GM23248 (cell line): Measurements from ENCODE around the gene CIPC. TPM values are rescaled to one million over a fixed set of nuclear protein-coding genes. Genes with fewer than 3 reads are reported as not detected.

Source experiments
- DNase-seq: peaks from one replicate; pipeline ENCODE4 v3.0.0-alpha.2; 2015
- H2AFZ ChIP-seq: fragments of 200-600 bp; sonication (generic); 2 replicates; pipeline ENCODE4 v1.6.1; 2016; ENCODE audit warnings: antibody characterized with exemption
- H3F3A ChIP-seq: fragments of 200-600 bp; sonication (generic); 2 replicates; pipeline ENCODE4 v1.6.1; 2016; ENCODE audit warnings: mild to moderate bottlenecking, antibody characterized with exemption, mixed run types; ENCODE audit not compliant: insufficient read depth
- H3K27ac ChIP-seq: fragments of 200-600 bp; sonication (generic); 2 replicates; pipeline ENCODE4 v1.5.1; 2016; ENCODE audit warnings: mild to moderate bottlenecking
- H3K27me3 ChIP-seq: fragments of 200-600 bp; sonication (generic); replicated peaks from 2 replicates; pipeline ENCODE4 v1.6.1; 2016; ENCODE audit warnings: mild to moderate bottlenecking; ENCODE audit not compliant: insufficient read depth
- H3K36me3 ChIP-seq: fragments of 200-600 bp; sonication (generic); 2 replicates; pipeline ENCODE4 v1.6.1; 2016; ENCODE audit warnings: low read depth, mild to moderate bottlenecking
- H3K4me1 ChIP-seq: fragments of 200-600 bp; sonication (generic); 2 replicates; pipeline ENCODE4 v1.6.1; 2016; ENCODE audit warnings: mild to moderate bottlenecking; ENCODE audit not compliant: insufficient read depth
- H3K4me2 ChIP-seq: fragments of 200-600 bp; sonication (generic); one replicate; pipeline ENCODE4 v1.6.1; 2016; ENCODE audit warnings: mild to moderate bottlenecking; ENCODE audit not compliant: unreplicated experiment
- H3K4me3 ChIP-seq: fragments of 200-600 bp; sonication (generic); 2 replicates; pipeline ENCODE4 v1.5.1; 2016; ENCODE audit warnings: mild to moderate bottlenecking
- H3K79me2 ChIP-seq: fragments of 200-600 bp; sonication (generic); 2 replicates; pipeline ENCODE4 v1.6.1; 2016; ENCODE audit warnings: mild to moderate bottlenecking; ENCODE audit not compliant: insufficient read depth
- H3K9ac ChIP-seq: fragments of 200-600 bp; sonication (generic); 2 replicates; pipeline ENCODE4 v1.6.1; 2016; ENCODE audit warnings: mild to moderate bottlenecking
- H3K9me2 ChIP-seq: fragments of 200-600 bp; sonication (generic); 2 replicates; pipeline ENCODE4 v1.6.1; 2016; ENCODE audit warnings: mixed run types, mild to moderate bottlenecking, moderate library complexity; ENCODE audit not compliant: insufficient read depth
- H3K9me3 ChIP-seq: fragments of 200-600 bp; sonication (generic); one replicate; pipeline ENCODE4 v1.6.1; 2017; ENCODE audit warnings: low read depth
- H4K20me1 ChIP-seq: fragments of 200-600 bp; sonication (generic); 2 replicates; pipeline ENCODE4 v1.6.0; 2016; ENCODE audit not compliant: insufficient read depth
- EZH2 ChIP-seq: fragments of 200-600 bp; sonication (generic); IDR thresholded peaks from 2 replicates; pipeline ENCODE4 v1.6.1; 2018; ENCODE audit warnings: antibody characterized with exemption, mild to moderate bottlenecking; ENCODE audit not compliant: insufficient read depth, poor library complexity, severe bottlenecking
- EZH2phosphoT487 ChIP-seq: fragments of 200-600 bp; sonication (generic); IDR thresholded peaks from 2 replicates; pipeline ENCODE4 v1.6.1; 2018; ENCODE audit warnings: antibody characterized with exemption, moderate library complexity, mild to moderate bottlenecking, low read depth; ENCODE audit not compliant: insufficient read depth
- WGBS, 2 experiments: methylation state at CpG; one replicate each; pipeline ENCODE4 v1.1.6; 2015 to 2017; ENCODE audit warnings: low lambda C conversion rate in 2 of 2, low coverage in 1 of 2; ENCODE audit errors: missing lambda C conversion rate in 2 of 2; 5-methylcytosine and 5-hydroxymethylcytosine counted together
- in situ Hi-C: fragments of 300-500 bp; cut with MboI; formaldehyde crosslinking; loops from 2 replicates; pipeline ENCODE4 v1.15.0; 2020
- polyA plus RNA-seq: library from polyadenylated mRNA; unstranded; fragments of >200 nt; fragmentation: Nextera tagmentation; extraction: Ambion mirVana; gene quantifications from 2 replicates; pipeline ENCODE4 v1.2.1, GENCODE V29; 2016
- total RNA-seq: library from RNA; depleted of rRNA; stranded (reverse); fragments of >200 nt; shearing (Covaris generic); gene quantifications from 2 replicates; pipeline ENCODE4 v1.2.3, GENCODE V29; 2014

Gene CIPC
- total and polyA plus RNA-seq, 2 experiments from 2014 or later = 5.5 to 10.8 TPM

GRCh38 chr14:77099425-77100167, 1.5 kb downstream of the CIPC start:
- H3K4me3 ChIP-seq = peak overlapping the region; percentile 88
- H3F3A ChIP-seq = peaks cover 16% of the 10 kb centered on the region
- peak overlapping the region; percentile 91 for H3K9ac ChIP-seq
- no peaks in the 10 kb centered on the region for H3K9me3 ChIP-seq
- peak overlapping the region; percentile 93; the same call in 1 of the 2 replicates for H2AFZ ChIP-seq
- 18 to 21% methylated on average over 7 of the region's 7 CpGs for WGBS, 2 experiments
- peak overlapping the region; percentile 96 for H3K4me2 ChIP-seq
- DNase-seq = peak; percentile 86
- H3K4me1 ChIP-seq = peaks cover 18% of the 10 kb centered on the region
- no peak for TF ChIP-seq EZH2
- no peaks in the 10 kb centered on the region for H3K9me2 ChIP-seq
- no peaks in the 10 kb centered on the region for H4K20me1 ChIP-seq
- no peaks in the 10 kb centered on the region for H3K36me3 ChIP-seq
- H3K79me2 ChIP-seq = peaks cover 44% of the 10 kb centered on the region
- peak overlapping the region; percentile 64 for H3K27ac ChIP-seq
- H3K27me3 ChIP-seq = no peaks in the 10 kb centered on the region
- in situ Hi-C loops = loop anchor here (25.0 kb wide), 1 partner anchor 387 kb away; no protein-coding TSS in a partner anchor

- H3K36me3 ChIP-seq = 0 out of 2 replicates have a peak, but pooled peaks cover 3% of the 10 kb centered on the region
- no peak overlapping the region; the same call in 1 of the 2 replicates for H2AFZ ChIP-seq
- no peak overlapping the region for H3K9ac ChIP-seq
- H3K9me2 ChIP-seq = no peaks in the 10 kb centered on the region
- H3K9me3 ChIP-seq = no peaks in the 10 kb centered on the region
- no peaks in the 10 kb centered on the region for H4K20me1 ChIP-seq
- H3K79me2 ChIP-seq = peaks cover 47% of the 10 kb centered on the region
- 76 to 84% methylated on average over 3 of the region's 3 CpGs for WGBS, 2 experiments
- peaks cover 9% of the 10 kb centered on the region for H3F3A ChIP-seq
- TF ChIP-seq EZH2 (no peak), EZH2phosphoT487 (no peak)
- H3K4me2 ChIP-seq = no peak overlapping the region
- in situ Hi-C loops = no loop called here
- no peak overlapping the region for H3K4me3 ChIP-seq
- H3K27me3 ChIP-seq = no peaks in the 10 kb centered on the region
- peaks cover 18% of the 10 kb centered on the region for H3K4me1 ChIP-seq
- H3K27ac ChIP-seq = no peak overlapping the region
- DNase-seq = peak; percentile 27
Measured at GRCh38 chr14:77100961-77101360, 2.9 kb downstream of the CIPC start.

GRCh38 chr14:77102154-77102553, 4.1 kb downstream of the CIPC start:
- Histone ChIP-seq H3F3A (peaks cover 9% of the 10 kb centered on the region), H4K20me1 (no peaks in the 10 kb centered on the region), H3K27ac (no peak overlapping the region), H3K4me1 (peaks cover 12% of the 10 kb centered on the region), H3K27me3 (no peaks in the 10 kb centered on the region), H3K4me3 (no peak overlapping the region), H3K9me2 (no peaks in the 10 kb centered on the region), H3K79me2 (peaks cover 41% of the 10 kb centered on the region), H3K9me3 (no peaks in the 10 kb centered on the region), H2AFZ (no peak overlapping the region), H3K36me3 (0 out of 2 replicates have a peak, but pooled peaks cover 7% of the 10 kb centered on the region), H3K4me2 (no peak overlapping the region), H3K9ac (no peak overlapping the region)
- WGBS, 2 experiments = 74 to 79% methylated on average over 4 of the region's 4 CpGs
- in situ Hi-C loops = no loop called here
- no peak for DNase-seq
- TF ChIP-seq EZH2phosphoT487 = no peak
- TF ChIP-seq EZH2 = no peak

- DNase-seq = no peak
- no peaks in the 10 kb centered on the region for H4K20me1 ChIP-seq
- 0 out of 2 replicates have a peak, but pooled peaks cover 7% of the 10 kb centered on the region for H3K36me3 ChIP-seq
- H2AFZ ChIP-seq = no peak overlapping the region
- no peak overlapping the region for H3K27ac ChIP-seq
- H3K79me2 ChIP-seq = peaks cover 41% of the 10 kb centered on the region
- no peak for TF ChIP-seq EZH2phosphoT487
- TF ChIP-seq EZH2 = no peak
- H3K9ac ChIP-seq = no peak overlapping the region
- H3K4me1 ChIP-seq = peaks cover 12% of the 10 kb centered on the region
- no peaks in the 10 kb centered on the region for H3K9me2 ChIP-seq
- H3K4me2 ChIP-seq = no peak overlapping the region
- H3K9me3 ChIP-seq = no peaks in the 10 kb centered on the region
- no peak overlapping the region for H3K4me3 ChIP-seq
- H3K27me3 ChIP-seq = no peaks in the 10 kb centered on the region
- in situ Hi-C loops = no loop called here
- H3F3A ChIP-seq = peaks cover 9% of the 10 kb centered on the region
Measured at GRCh38 chr14:77103475-77103874, 5.4 kb downstream of the CIPC start.
